ENCODE measurements around the gene DMAC2L. TPM values are rescaled to one million over a fixed set of nuclear protein-coding genes. Genes with fewer than 3 reads are reported as not detected.

The DMAC2L gene
- total and polyA plus RNA-seq, 2 donors (not counting 1 experiment from before 2014, with no cell fraction given), result 19.0 to 40.0 TPM

DNA sequence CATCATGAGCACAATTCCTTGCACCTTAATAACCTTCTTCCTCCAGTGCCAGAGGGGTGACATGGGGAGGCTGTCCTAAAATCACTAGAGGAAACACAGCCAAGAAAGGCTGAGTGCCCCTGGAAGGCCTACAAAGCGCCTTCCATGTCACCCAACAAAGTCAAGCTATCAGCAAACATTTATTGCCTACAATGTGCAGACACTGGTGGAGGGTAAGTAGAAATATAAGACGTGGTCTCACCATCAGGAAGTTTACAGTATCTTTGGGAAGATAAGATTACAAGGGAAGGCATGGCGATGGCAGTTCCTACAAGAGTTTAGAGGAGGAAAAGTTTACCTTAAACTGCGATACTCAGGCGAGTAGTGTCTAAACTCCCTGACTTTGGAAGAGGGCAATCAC, 27.9 kb downstream of the DMAC2L start:
- no peaks in the 10 kb centered on the region for H3K79me2 ChIP-seq (ENCODE audit: control insufficient read depth, insufficient read depth, low read length)
- peaks cover 0 to 10% of the 10 kb centered on the region in 2 experiments for H3K36me3 ChIP-seq (replicated peaks in 1 of 2; ENCODE audit: control extremely low read depth in 1 of 2, control insufficient read depth in 1 of 2, extremely low read depth in 1 of 2, insufficient read depth in 2 of 2, low read length in 1 of 2)
- H3K4me3 ChIP-seq (ENCODE audit: control extremely low read depth in 1 of 5, extremely low read depth in 1 of 5, insufficient read depth in 1 of 5, low read depth in 2 of 5, low read length in 4 of 5), result no peak overlapping the region
- no peaks in the 10 kb centered on the region for H4K20me1 ChIP-seq (ENCODE audit: control insufficient read depth, insufficient read depth, low read length, poor library complexity, severe bottlenecking)
- ATAC-seq (ENCODE audit: low read depth) (no peak), DNase-seq (no peak)
- H2AFZ ChIP-seq (ENCODE audit: insufficient read depth, low read depth, low read length, poor library complexity, severe bottlenecking), result no peak overlapping the region
- Mint-ChIP-seq H3K4me1 (peaks cover 27% of the 10 kb centered on the region), H3K27ac (no peak overlapping the region), H3K9me3 (ENCODE audit: insufficient read depth) (no peaks in the 10 kb centered on the region), H3K4me3 (no peak overlapping the region), H3K27me3 (no peaks in the 10 kb centered on the region)
- no CpG with 5 or more reads among the region's 5 CpGs for WGBS (ENCODE audit: insufficient coverage)
- no peak for TF ChIP-seq EZH2 (IDR thresholded peaks at IDR 0.05; ENCODE audit: borderline replicate concordance, insufficient read depth, low read depth, low read length, poor library complexity, severe bottlenecking)
- TF ChIP-seq, protein P1, sequence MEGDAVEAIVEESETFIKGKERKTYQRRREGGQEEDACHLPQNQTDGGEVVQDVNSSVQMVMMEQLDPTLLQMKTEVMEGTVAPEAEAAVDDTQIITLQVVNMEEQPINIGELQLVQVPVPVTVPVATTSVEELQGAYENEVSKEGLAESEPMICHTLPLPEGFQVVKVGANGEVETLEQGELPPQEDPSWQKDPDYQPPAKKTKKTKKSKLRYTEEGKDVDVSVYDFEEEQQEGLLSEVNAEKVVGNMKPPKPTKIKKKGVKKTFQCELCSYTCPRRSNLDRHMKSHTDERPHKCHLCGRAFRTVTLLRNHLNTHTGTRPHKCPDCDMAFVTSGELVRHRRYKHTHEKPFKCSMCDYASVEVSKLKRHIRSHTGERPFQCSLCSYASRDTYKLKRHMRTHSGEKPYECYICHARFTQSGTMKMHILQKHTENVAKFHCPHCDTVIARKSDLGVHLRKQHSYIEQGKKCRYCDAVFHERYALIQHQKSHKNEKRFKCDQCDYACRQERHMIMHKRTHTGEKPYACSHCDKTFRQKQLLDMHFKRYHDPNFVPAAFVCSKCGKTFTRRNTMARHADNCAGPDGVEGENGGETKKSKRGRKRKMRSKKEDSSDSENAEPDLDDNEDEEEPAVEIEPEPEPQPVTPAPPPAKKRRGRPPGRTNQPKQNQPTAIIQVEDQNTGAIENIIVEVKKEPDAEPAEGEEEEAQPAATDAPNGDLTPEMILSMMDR (IDR thresholded peaks at IDR 0.05), result no peak
- intact Hi-C loops (cut with micrococcal nuclease), result no loop called here
- H3K4me2 ChIP-seq (replicated peaks; ENCODE audit: low read depth, low read length, poor library complexity, severe bottlenecking), result no peak overlapping the region
- no peaks in the 10 kb centered on the region for H3K27me3 ChIP-seq (replicated peaks in 1 of 4; ENCODE audit: control extremely low read depth in 1 of 4, control insufficient read depth in 3 of 4, insufficient read depth in 4 of 4, low read length in 3 of 4)
- ChIA-PET POLR2A (no interaction called here), CTCF (interaction anchor here (0.6 to 1.2 kb wide), 2 partner anchors 19 to 114 kb away, joined by 3 to 6 read pairs; no protein-coding TSS in a partner anchor)
- H3K4me1 ChIP-seq (ENCODE audit: control insufficient read depth in 2 of 2, insufficient read depth in 2 of 2, low read length in 2 of 2), result peaks cover 16 to 20% of the 10 kb centered on the region in 2 donors
- no peak overlapping the region for H3K9ac ChIP-seq (ENCODE audit: low read length)
- H3K27ac ChIP-seq (ENCODE audit: low read length in 2 of 2), result no peak overlapping the region
- H3K9me3 ChIP-seq (ENCODE audit: control extremely low read depth in 1 of 3, control insufficient read depth in 2 of 3, insufficient read depth in 1 of 3, low read length in 2 of 3), result no peaks in the 10 kb centered on the region

DNA sequence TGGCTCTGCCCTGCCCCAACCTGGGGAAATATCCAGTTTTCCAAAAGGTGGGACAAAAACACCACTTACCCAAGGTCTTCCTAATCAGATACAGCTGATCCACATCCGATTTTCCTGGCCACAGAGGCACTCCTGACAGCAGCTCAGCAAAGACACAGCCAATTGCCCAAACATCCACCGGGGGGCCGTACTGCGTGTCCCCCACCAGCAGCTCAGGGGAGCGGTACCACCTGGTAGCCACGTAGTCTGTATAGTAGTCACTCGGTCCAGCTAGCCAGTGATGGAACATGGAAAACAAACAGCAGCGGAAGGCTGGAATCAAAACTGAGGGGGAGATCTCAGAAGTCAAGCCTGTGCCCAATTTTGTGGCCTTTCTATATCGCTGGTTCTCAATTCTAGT, 28.8 kb downstream of the DMAC2L start:
- DNase-seq (no peak), ATAC-seq (ENCODE audit: low read depth) (no peak)
- Histone ChIP-seq H3K9me3 (ENCODE audit: control extremely low read depth in 1 of 3, control insufficient read depth in 2 of 3, insufficient read depth in 1 of 3, low read length in 2 of 3) (no peaks in the 10 kb centered on the region), H3K4me2 (replicated peaks; ENCODE audit: low read depth, low read length, poor library complexity, severe bottlenecking) (no peak overlapping the region), H3K4me1 (ENCODE audit: control insufficient read depth in 2 of 2, insufficient read depth in 2 of 2, low read length in 2 of 2) (peaks cover 12 to 14% of the 10 kb centered on the region in 2 donors), H3K9ac (ENCODE audit: low read length) (no peak overlapping the region), H3K27ac (ENCODE audit: low read length in 2 of 2) (no peak overlapping the region), H3K27me3 (replicated peaks in 1 of 4; ENCODE audit: control extremely low read depth in 1 of 4, control insufficient read depth in 3 of 4, insufficient read depth in 4 of 4, low read length in 3 of 4) (no peaks in the 10 kb centered on the region), H3K36me3 (replicated peaks in 1 of 2; ENCODE audit: control extremely low read depth in 1 of 2, control insufficient read depth in 1 of 2, extremely low read depth in 1 of 2, insufficient read depth in 2 of 2, low read length in 1 of 2) (peaks cover 0 to 10% of the 10 kb centered on the region in 2 experiments), H3K4me3 (ENCODE audit: control extremely low read depth in 1 of 5, extremely low read depth in 1 of 5, insufficient read depth in 1 of 5, low read depth in 2 of 5, low read length in 4 of 5) (no peak overlapping the region), H2AFZ (ENCODE audit: insufficient read depth, low read depth, low read length, poor library complexity, severe bottlenecking) (no peak overlapping the region), H3K79me2 (ENCODE audit: control insufficient read depth, insufficient read depth, low read length) (no peaks in the 10 kb centered on the region), H4K20me1 (ENCODE audit: control insufficient read depth, insufficient read depth, low read length, poor library complexity, severe bottlenecking) (no peaks in the 10 kb centered on the region)
- CTCF ChIA-PET, result interaction anchor here (1.2 kb wide), 1 partner anchor 19 kb away, joined by 6 read pairs; no protein-coding TSS in a partner anchor
- WGBS (ENCODE audit: insufficient coverage), result 92% methylated on average over 7 of the region's 9 CpGs
- no peak for TF ChIP-seq EZH2 (IDR thresholded peaks at IDR 0.05; ENCODE audit: borderline replicate concordance, insufficient read depth, low read depth, low read length, poor library complexity, severe bottlenecking)
- TF ChIP-seq, protein P1 (IDR thresholded peaks at IDR 0.05), result no peak
- intact Hi-C loops (cut with micrococcal nuclease), result no loop called here
- Mint-ChIP-seq H3K4me3 (no peak overlapping the region), H3K4me1 (peaks cover 19% of the 10 kb centered on the region), H3K27ac (no peak overlapping the region), H3K9me3 (ENCODE audit: insufficient read depth) (no peaks in the 10 kb centered on the region), H3K27me3 (no peaks in the 10 kb centered on the region)
- POLR2A ChIA-PET, result no interaction called here
